Ramos (cell line): ENCODE measurements around the gene TLR7.

Experiments used
- in situ Hi-C: fragments of 300-500 bp; cut with MboI; formaldehyde crosslinking; loops from one replicate; pipeline ENCODE4 v1.14.3; 2022; ENCODE audit warnings: low sequenced_read_pairs; ENCODE audit not compliant: unreplicated experiment

TLR7 gene

DNA sequence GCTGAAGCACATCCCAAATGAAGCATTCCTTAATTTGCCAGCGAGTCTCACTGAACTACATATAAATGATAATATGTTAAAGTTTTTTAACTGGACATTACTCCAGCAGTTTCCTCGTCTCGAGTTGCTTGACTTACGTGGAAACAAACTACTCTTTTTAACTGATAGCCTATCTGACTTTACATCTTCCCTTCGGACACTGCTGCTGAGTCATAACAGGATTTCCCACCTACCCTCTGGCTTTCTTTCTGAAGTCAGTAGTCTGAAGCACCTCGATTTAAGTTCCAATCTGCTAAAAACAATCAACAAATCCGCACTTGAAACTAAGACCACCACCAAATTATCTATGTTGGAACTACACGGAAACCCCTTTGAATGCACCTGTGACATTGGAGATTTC is 54.1 kb downstream of the TLR7 start:
- in situ Hi-C loops = no loop called here

DNA sequence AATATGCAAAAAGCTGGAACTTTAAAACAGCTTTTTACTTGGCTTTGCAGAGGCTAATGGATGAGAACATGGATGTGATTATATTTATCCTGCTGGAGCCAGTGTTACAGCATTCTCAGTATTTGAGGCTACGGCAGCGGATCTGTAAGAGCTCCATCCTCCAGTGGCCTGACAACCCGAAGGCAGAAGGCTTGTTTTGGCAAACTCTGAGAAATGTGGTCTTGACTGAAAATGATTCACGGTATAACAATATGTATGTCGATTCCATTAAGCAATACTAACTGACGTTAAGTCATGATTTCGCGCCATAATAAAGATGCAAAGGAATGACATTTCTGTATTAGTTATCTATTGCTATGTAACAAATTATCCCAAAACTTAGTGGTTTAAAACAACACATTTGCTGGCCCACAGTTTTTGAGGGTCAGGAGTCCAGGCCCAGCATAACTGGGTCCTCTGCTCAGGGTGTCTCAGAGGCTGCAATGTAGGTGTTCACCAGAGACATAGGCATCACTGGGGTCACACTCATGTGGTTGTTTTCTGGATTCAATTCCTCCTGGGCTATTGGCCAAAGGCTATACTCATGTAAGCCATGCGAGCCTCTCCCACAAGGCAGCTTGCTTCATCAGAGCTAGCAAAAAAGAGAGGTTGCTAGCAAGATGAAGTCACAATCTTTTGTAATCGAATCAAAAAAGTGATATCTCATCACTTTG is 55.2 kb downstream of the TLR7 start:
- in situ Hi-C loops = no loop called here

DNA sequence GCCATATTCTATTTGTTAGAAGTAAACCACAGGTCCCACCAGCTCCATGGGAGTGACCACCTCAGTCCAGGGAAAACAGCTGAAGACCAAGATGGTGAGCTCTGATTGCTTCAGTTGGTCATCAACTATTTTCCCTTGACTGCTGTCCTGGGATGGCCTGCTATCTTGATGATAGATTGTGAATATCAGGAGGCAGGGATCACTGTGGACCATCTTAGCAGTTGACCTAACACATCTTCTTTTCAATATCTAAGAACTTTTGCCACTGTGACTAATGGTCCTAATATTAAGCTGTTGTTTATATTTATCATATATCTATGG is 55.7 kb downstream of the TLR7 start:
- in situ Hi-C loops = no loop called here

- in situ Hi-C loops = loop anchor here (25.0 kb wide), 1 partner anchor 408 kb away; no protein-coding TSS in a partner anchor
These were observed 62.8 kb downstream of the TLR7 start for GRCh38 chrX:12929701-12930100.

- in situ Hi-C loops = loop anchor here (25.0 kb wide), 1 partner anchor 407 kb away; no protein-coding TSS in a partner anchor
These were observed 63.3 kb downstream of the TLR7 start for GRCh38 chrX:12930150-12930549.

- in situ Hi-C loops = loop anchor here (25.0 kb wide), 1 partner anchor 405 kb away; no protein-coding TSS in a partner anchor
These were observed 65.4 kb downstream of the TLR7 start for GRCh38 chrX:12932244-12932643.

- in situ Hi-C loops = loop anchor here (25.0 kb wide), 1 partner anchor 402 kb away; no protein-coding TSS in a partner anchor
These were observed 68.0 kb downstream of the TLR7 start for GRCh38 chrX:12934850-12935249.

- in situ Hi-C loops = loop anchor here (25.0 kb wide), 1 partner anchor 400 kb away; no protein-coding TSS in a partner anchor
These were observed 70.1 kb downstream of the TLR7 start for GRCh38 chrX:12936947-12937346.
